ENCODE measurements around the gene TRAF3.
"Not testable (repeated sequence)": the region's sequence is repeated elsewhere in the genome, so short reads cannot be mapped to it uniquely, and the experiment has no call there.

TRAF3 gene

DNA sequence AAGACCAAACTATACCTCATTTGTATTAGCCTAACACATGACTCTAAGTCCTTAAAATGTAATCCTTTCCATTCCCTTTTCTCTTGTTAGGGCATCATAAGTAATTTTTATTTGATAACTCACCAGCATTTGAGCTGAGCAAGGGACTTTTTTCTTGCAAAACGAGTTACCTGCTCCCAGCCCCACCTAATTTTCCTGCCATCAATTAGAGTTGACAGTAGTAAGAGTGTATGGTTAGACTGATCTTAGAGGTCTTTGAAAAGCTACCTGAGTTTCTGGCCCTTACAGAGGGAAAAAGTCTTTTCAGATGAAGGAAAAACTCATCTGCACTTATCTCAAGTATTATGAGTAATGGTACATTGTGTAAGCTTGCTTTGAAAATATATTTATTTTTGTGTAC lies 111.5 kb downstream of the TRAF3 start:
- TF ChIP-seq, protein P1, sequence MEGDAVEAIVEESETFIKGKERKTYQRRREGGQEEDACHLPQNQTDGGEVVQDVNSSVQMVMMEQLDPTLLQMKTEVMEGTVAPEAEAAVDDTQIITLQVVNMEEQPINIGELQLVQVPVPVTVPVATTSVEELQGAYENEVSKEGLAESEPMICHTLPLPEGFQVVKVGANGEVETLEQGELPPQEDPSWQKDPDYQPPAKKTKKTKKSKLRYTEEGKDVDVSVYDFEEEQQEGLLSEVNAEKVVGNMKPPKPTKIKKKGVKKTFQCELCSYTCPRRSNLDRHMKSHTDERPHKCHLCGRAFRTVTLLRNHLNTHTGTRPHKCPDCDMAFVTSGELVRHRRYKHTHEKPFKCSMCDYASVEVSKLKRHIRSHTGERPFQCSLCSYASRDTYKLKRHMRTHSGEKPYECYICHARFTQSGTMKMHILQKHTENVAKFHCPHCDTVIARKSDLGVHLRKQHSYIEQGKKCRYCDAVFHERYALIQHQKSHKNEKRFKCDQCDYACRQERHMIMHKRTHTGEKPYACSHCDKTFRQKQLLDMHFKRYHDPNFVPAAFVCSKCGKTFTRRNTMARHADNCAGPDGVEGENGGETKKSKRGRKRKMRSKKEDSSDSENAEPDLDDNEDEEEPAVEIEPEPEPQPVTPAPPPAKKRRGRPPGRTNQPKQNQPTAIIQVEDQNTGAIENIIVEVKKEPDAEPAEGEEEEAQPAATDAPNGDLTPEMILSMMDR (IDR thresholded peaks at IDR 0.05; ENCODE audit: low read depth, low read length, missing control alignments) = no peak
- no peaks in the 10 kb centered on the region for H3K27me3 ChIP-seq (replicated peaks)
- H3K27ac ChIP-seq = no peak overlapping the region
- in situ Hi-C loops (cut with HindIII; ENCODE audit: low pct_ligation_motif_present, low sequenced_read_pairs) = no loop called here
- no peak for DNase-seq
- peaks cover 20% of the 10 kb centered on the region for H3K36me3 ChIP-seq (replicated peaks)
- H3K4me3 ChIP-seq (ENCODE audit: low read depth, low read length) = no peak overlapping the region

DNA sequence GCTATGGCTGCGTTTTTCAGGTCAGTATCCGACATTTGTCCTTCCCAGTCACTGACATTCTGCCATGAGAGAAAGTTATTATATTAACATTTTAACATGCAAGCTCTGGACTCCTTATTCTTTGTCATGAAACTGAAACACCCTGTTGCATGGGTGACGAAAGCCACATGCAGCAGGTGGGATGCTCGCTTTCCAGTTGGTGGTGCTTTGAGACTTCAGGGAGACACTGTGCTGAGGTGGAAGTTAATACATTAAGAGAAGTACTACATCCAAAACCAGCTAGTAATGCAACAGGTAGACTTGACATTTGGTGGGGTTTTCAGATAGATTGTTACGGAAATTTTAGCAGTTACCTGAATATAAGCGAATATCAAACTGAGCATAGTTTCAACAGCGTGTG lies 112.4 kb downstream of the TRAF3 start:
- Histone ChIP-seq H3K27me3 (replicated peaks) (no peaks in the 10 kb centered on the region), H3K4me3 (ENCODE audit: low read depth, low read length) (no peak overlapping the region), H3K36me3 (replicated peaks) (peaks cover 22% of the 10 kb centered on the region), H3K27ac (no peak overlapping the region)
- DNase-seq = no peak
- in situ Hi-C loops (cut with HindIII; ENCODE audit: low pct_ligation_motif_present, low sequenced_read_pairs) = no loop called here
- TF ChIP-seq, protein P1 (IDR thresholded peaks at IDR 0.05; ENCODE audit: low read depth, low read length, missing control alignments) = no peak

DNA sequence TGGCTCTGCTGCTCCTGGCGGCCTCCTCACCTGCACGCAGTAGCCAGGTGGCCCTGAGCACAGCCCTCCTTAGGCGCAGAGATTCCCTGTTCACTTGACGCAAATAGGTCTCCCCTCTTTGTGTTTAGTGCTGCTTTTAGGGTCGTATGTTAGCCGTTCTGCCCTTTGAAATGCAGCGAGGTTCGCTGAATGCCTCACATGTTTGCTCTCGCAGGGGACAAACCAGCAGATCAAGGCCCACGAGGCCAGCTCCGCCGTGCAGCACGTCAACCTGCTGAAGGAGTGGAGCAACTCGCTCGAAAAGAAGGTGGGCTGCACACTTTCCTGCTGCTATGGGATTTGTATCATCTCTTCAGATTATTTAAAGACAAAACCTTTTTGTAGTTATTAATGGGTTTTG lies 113.9 kb downstream of the TRAF3 start:
- no peak for DNase-seq
- TF ChIP-seq, protein P1 (IDR thresholded peaks at IDR 0.05; ENCODE audit: low read depth, low read length, missing control alignments) = no peak
- Histone ChIP-seq H3K27ac (no peak overlapping the region), H3K4me3 (ENCODE audit: low read depth, low read length) (no peak overlapping the region), H3K27me3 (replicated peaks) (no peaks in the 10 kb centered on the region), H3K36me3 (replicated peaks) (peaks cover 22% of the 10 kb centered on the region)
- in situ Hi-C loops (cut with HindIII; ENCODE audit: low pct_ligation_motif_present, low sequenced_read_pairs) = no loop called here

DNA sequence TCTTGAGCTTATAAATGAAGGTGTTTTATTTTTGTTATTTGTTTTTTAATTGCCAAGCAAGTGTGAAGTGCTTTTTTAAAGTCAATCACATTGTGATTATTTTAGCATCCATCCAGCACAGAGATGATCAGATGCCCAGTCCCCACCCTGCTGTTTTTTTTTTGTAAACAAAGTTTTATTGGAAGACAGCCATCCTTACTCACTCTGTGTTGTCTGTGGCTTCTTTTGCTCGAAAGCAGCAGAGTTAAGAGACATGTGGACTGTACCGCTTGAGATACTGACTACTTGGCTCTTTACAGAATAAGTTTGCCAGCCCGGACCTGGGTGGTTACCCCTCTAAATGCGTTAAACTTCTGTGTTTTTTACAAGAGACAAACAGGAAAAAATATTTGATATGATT lies 114.3 kb downstream of the TRAF3 start:
- TF ChIP-seq, protein P1 (IDR thresholded peaks at IDR 0.05; ENCODE audit: low read depth, low read length, missing control alignments) = no peak
- Histone ChIP-seq H3K27me3 (replicated peaks) (no peaks in the 10 kb centered on the region), H3K36me3 (replicated peaks) (peaks cover 18% of the 10 kb centered on the region), H3K4me3 (ENCODE audit: low read depth, low read length) (no peak overlapping the region), H3K27ac (no peak overlapping the region)
- in situ Hi-C loops (cut with HindIII; ENCODE audit: low pct_ligation_motif_present, low sequenced_read_pairs) = no loop called here
- peak; percentile 7 for DNase-seq

DNA sequence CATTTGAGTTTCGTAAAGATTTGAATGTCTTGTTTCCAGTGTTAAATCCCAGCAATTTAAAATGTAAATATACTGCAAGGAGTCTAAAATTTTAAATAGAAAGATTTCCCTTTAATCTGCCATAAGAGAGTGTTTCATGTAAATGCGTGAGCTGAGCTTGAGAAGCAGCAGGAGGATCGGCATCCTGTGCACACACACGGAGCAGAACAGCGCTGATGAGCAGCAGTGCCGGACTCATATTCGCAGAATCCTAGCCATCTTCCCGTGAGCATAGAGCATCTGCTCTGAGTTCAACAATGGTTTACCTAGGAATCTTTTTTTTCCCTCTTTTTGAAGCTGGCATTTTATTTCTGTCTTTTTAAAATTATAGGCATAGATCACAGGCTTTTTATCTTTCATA lies 115.4 kb downstream of the TRAF3 start:
- no peaks in the 10 kb centered on the region for H3K27me3 ChIP-seq (replicated peaks)
- in situ Hi-C loops (cut with HindIII; ENCODE audit: low pct_ligation_motif_present, low sequenced_read_pairs) = no loop called here
- TF ChIP-seq, protein P1 (IDR thresholded peaks at IDR 0.05; ENCODE audit: low read depth, low read length, missing control alignments) = no peak
- H3K36me3 ChIP-seq (replicated peaks) = peaks cover 11% of the 10 kb centered on the region
- no peak for DNase-seq
- no peak overlapping the region for H3K27ac ChIP-seq
- no peak overlapping the region for H3K4me3 ChIP-seq (ENCODE audit: low read depth, low read length)

DNA sequence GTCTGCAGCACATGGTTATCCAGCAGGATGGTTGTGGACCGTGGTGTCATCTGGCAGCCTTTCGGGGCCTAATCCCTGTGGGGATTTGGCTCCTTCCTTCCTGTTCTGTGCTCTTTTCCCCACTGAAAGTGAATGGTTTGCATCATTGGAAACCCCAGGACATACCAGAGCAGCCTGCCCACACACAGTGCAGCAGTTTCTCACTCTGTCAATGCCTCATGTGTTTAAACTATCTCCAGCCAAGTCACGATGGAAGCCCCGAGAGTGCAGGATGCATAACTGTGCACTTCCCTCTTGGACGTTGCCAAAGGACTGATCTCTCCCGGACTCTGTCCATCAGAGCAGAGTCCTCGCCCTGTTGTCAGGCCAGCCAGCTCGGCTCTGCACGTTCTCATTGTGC lies 116.2 kb downstream of the TRAF3 start:
- in situ Hi-C loops (cut with HindIII; ENCODE audit: low pct_ligation_motif_present, low sequenced_read_pairs) = no loop called here
- H3K36me3 ChIP-seq (replicated peaks) = peaks cover 11% of the 10 kb centered on the region

DNA sequence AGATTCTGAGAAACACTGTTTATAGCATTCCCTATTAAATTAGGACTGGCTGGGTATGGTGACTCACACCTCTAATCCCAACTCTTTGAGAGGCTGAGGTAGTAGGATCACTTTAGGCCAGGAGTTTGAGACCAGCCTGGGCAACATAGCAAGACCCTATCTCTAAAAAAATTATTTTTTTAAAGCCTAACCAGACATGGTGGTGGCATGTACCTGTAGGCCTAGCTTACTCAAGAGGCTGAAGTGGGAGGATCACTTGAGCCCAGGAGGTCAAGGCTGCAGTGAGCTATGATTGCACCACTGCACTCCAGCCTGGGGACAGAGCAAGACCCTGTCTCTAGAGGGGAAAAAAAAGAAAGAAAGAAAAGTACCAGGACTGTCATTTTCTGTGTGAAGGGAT lies 119.5 kb downstream of the TRAF3 start:
- H3K27me3 ChIP-seq (replicated peaks); H3K4me3 ChIP-seq (ENCODE audit: low read depth, low read length); DNase-seq; in situ Hi-C loops (cut with HindIII; ENCODE audit: low pct_ligation_motif_present, low sequenced_read_pairs); H3K27ac ChIP-seq: not testable (repeated sequence)
- H3K36me3 ChIP-seq (replicated peaks) = peaks cover 11% of the 10 kb centered on the region

More for the DNA sequence above, 116.2 kb downstream of the TRAF3 start:
- Histone ChIP-seq H3K27me3 (replicated peaks) (no peaks in the 10 kb centered on the region), H3K4me3 (ENCODE audit: low read depth, low read length) (no peak overlapping the region), H3K27ac (peak overlapping the region; percentile 28)
- peak; percentile 89 for DNase-seq
- TF ChIP-seq, protein P1 (IDR thresholded peaks at IDR 0.05; ENCODE audit: low read depth, low read length, missing control alignments) = no peak
